Measurements from ENCODE around the gene CHD2. TPM values are rescaled to one million over a fixed set of nuclear protein-coding genes. Genes with fewer than 3 reads are reported as not detected.

CHD2 gene
- total and polyA plus RNA-seq, 2 donors (not counting 3 experiments of a cell fraction or from before 2014, with no cell fraction given), result 53.8 to 97.9 TPM

GRCh38 chr15:92929002-92929401, 28.9 kb downstream of the CHD2 start:
- Histone ChIP-seq H3K27ac (ENCODE audit: insufficient read depth, low read depth, low read length) (no peak overlapping the region), H4K20me1 (replicated peaks; ENCODE audit: control insufficient read depth, extremely low read depth, insufficient read depth, low read length) (peaks cover 2% of the 10 kb centered on the region), H3K4me1 (ENCODE audit: control insufficient read depth, extremely low read depth, insufficient read depth, low read length) (no peaks in the 10 kb centered on the region), H3K79me2 (ENCODE audit: control insufficient read depth, insufficient read depth, low read length) (peaks cover 82% of the 10 kb centered on the region), H3K36me3 (ENCODE audit: control insufficient read depth in 2 of 2, extremely low read depth in 1 of 2, insufficient read depth in 2 of 2, low read length in 2 of 2) (peaks cover 21 to 47% of the 10 kb centered on the region in 2 experiments), H2AFZ (ENCODE audit: low read depth, low read length) (no peak overlapping the region), H3K9ac (replicated peaks; ENCODE audit: extremely low read depth, insufficient read depth, low read length) (no peak overlapping the region), H3K4me3 (replicated peaks in 1 of 3; ENCODE audit: insufficient read depth in 1 of 3, low read depth in 1 of 3, low read length in 3 of 3) (no peak overlapping the region), H3K9me1 (replicated peaks; ENCODE audit: control insufficient read depth, extremely low read depth, insufficient read depth, low read length) (no peaks in the 10 kb centered on the region), H3K9me3 (replicated peaks; ENCODE audit: control insufficient read depth, insufficient read depth, low read length) (no peaks in the 10 kb centered on the region), H3K27me3 (ENCODE audit: control insufficient read depth in 2 of 2, insufficient read depth in 2 of 2, low read length in 2 of 2) (no peaks in the 10 kb centered on the region), H3K4me2 (ENCODE audit: insufficient read depth, low read length) (no peak overlapping the region)
- intact Hi-C loops (cut with micrococcal nuclease), result no loop called here
- BruUV-seq (replicated peaks), result no TSS peak
- dilution Hi-C loops (cut with MboI; ENCODE audit: extremely low pct_ligation_motif_present, low sequenced_read_pairs), result no loop called here
- DNase-seq (ENCODE audit: low read depth, low spot score) (no peak), FAIRE-seq (no peak)
- POLR2A ChIA-PET, result interaction anchor here (0.5 kb wide), 1 partner anchor 128 kb away, joined by 3 read pairs; no protein-coding TSS in a partner anchor
- no peak for TF ChIP-seq MYC (IDR thresholded peaks at IDR 0.05; ENCODE audit: low read depth, low read length)
- no peak for TF ChIP-seq POLR2A (IDR thresholded peaks at IDR 0.05; ENCODE audit: low read depth, low read length)
- TF ChIP-seq GATA2 (IDR thresholded peaks at IDR 0.05; ENCODE audit: insufficient read depth, insufficient read length, low read depth, low read length), result no peak
- TF ChIP-seq EZH2 (IDR thresholded peaks at IDR 0.05; ENCODE audit: borderline replicate concordance, low read depth, low read length, severe bottlenecking), result no peak
- TF ChIP-seq MAX (IDR thresholded peaks at IDR 0.05; ENCODE audit: insufficient read depth, insufficient read length), result no peak
- no peak for TF ChIP-seq POLR2AphosphoS5 (IDR thresholded peaks at IDR 0.05; ENCODE audit: insufficient read depth, low read depth, low read length)
- TF ChIP-seq JUN (IDR thresholded peaks at IDR 0.05; ENCODE audit: borderline replicate concordance, insufficient read depth, insufficient read length, low read depth), result no peak
- TF ChIP-seq, protein P1, sequence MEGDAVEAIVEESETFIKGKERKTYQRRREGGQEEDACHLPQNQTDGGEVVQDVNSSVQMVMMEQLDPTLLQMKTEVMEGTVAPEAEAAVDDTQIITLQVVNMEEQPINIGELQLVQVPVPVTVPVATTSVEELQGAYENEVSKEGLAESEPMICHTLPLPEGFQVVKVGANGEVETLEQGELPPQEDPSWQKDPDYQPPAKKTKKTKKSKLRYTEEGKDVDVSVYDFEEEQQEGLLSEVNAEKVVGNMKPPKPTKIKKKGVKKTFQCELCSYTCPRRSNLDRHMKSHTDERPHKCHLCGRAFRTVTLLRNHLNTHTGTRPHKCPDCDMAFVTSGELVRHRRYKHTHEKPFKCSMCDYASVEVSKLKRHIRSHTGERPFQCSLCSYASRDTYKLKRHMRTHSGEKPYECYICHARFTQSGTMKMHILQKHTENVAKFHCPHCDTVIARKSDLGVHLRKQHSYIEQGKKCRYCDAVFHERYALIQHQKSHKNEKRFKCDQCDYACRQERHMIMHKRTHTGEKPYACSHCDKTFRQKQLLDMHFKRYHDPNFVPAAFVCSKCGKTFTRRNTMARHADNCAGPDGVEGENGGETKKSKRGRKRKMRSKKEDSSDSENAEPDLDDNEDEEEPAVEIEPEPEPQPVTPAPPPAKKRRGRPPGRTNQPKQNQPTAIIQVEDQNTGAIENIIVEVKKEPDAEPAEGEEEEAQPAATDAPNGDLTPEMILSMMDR (IDR thresholded peaks at IDR 0.05; ENCODE audit: extremely low read depth in 1 of 2, insufficient read depth in 1 of 2, low read depth in 1 of 2, low read length in 2 of 2), result no peak
- TF ChIP-seq FOS (IDR thresholded peaks at IDR 0.05; ENCODE audit: borderline replicate concordance, insufficient read depth, low read length), result no peak
- CTCF ChIA-PET, result interaction anchor here (0.8 to 5.0 kb wide), 6 partner anchors 7 to 131 kb away, joined by 3 to 18 read pairs (median 4); no protein-coding TSS in a partner anchor
